GM12873 (cell line): ENCODE data around the gene SPOCK3.

Experiments
- CTCF ChIP-seq: IDR thresholded peaks from 2 replicates; pipeline ENCODE4 v1.5.1; 2012; ENCODE audit warnings: low read depth, mild to moderate bottlenecking, moderate library complexity, low read length, control low read depth; ENCODE audit not compliant: insufficient read depth; ENCODE audit errors: missing control alignments

SPOCK3 gene

GRCh38 chr4:166902941-166903340 is 331.4 kb downstream of the SPOCK3 start:
- no peak for TF ChIP-seq CTCF

- TF ChIP-seq CTCF: no peak
Measured at GRCh38 chr4:166896254-166896653, 338.0 kb downstream of the SPOCK3 start.

GRCh38 chr4:166895771-166896170 is 338.5 kb downstream of the SPOCK3 start:
- no peak for TF ChIP-seq CTCF

GRCh38 chr4:166887457-166887856 is 346.8 kb downstream of the SPOCK3 start:
- TF ChIP-seq CTCF: no peak

GRCh38 chr4:166886718-166887117 is 347.6 kb downstream of the SPOCK3 start:
- TF ChIP-seq CTCF: no peak

GRCh38 chr4:166882221-166882620 is 352.1 kb downstream of the SPOCK3 start:
- TF ChIP-seq CTCF: no peak

GRCh38 chr4:166875821-166876220 is 358.5 kb downstream of the SPOCK3 start:
- no peak for TF ChIP-seq CTCF
